ENCODE results near the gene CALR3.
A peak's percentile ranks its signal among the peaks of the same experiment; 100 is the strongest.
"Not testable (repeated sequence)": the region's sequence is repeated elsewhere in the genome, so short reads cannot be mapped to it uniquely, and the experiment has no call there.

Gene CALR3, protein sequence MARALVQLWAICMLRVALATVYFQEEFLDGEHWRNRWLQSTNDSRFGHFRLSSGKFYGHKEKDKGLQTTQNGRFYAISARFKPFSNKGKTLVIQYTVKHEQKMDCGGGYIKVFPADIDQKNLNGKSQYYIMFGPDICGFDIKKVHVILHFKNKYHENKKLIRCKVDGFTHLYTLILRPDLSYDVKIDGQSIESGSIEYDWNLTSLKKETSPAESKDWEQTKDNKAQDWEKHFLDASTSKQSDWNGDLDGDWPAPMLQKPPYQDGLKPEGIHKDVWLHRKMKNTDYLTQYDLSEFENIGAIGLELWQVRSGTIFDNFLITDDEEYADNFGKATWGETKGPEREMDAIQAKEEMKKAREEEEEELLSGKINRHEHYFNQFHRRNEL

DNA sequence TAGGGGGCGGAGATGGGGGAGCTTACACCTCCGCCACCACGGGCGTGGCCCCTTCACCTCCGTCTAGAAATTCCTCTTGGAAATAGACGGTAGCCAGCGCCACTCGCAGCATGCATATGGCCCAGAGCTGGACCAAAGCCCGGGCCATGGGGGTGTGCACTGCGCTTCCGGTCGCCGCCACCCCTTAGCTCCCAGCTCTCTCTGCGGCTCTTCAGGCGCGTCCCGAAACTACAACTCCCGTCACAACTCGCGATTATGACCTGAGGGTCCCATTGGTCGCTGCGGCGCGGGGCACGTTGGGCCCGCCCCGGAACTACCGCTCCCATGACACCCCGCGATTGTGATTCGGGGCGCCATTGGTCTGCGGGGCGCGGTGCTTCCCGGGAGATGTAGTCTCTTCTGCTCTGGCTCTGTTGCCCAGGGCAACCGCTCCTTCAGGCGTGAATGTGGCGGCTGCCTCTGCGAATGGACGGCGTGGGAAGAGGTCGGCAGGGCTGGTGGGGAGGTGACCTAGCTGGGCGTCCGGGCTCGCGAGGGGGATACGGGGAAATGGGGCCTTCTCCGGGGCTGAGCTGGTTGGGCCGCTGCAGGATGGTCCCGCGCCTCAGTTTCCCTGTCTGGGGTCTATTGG, at the start of gene CALR3, which contains the start of gene C19orf44:
Gene CALR3 (minus strand): TSS at position 186 of the 631 bp plus-strand sequence. CDS start 38 bp downstream, at position 148.
Gene C19orf44 (plus strand): TSS at position 413 of the 631 bp plus-strand sequence. CDS start 4,399 bp downstream, outside the sequence.
- DNase-seq (ENCODE audit: low read depth) = peak; percentile 94

DNA sequence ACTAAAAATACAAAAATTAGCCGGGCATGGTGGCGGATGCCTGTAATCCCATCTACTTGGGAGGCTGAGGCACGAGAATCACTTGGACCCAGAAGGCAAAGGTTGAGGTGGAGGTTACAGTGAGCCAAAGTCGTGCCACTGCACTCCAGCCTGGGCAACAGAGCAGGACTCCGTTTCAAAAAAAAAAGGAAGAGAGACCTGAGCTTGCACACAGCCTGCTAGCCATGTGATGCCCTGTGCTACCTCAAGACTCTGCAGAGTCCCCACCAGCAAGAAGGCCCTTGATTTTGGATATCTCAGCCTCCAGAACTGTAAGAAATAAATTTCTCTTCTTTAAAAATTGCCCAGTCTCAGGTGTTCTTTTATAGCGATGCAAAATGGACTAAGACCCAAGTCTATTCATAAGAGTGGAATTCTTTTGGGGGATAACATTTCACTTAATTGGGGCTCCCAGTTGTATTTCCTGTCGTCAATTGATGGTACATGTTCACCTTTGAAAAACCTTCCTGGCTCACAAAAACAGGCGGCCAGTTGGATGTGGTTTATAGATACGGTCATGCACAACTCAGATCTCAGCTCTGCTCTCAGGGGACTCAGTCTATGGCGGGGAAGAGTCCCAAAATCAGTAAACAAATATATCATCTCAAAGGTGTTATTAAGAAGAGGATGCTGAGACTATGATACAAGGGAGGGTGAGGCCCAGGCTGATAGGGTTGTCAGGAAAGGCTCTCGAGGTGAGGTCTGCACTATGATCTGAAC, 48.7 kb upstream of the CALR3 start:
- DNase-seq (ENCODE audit: low read depth) = no peak

DNA sequence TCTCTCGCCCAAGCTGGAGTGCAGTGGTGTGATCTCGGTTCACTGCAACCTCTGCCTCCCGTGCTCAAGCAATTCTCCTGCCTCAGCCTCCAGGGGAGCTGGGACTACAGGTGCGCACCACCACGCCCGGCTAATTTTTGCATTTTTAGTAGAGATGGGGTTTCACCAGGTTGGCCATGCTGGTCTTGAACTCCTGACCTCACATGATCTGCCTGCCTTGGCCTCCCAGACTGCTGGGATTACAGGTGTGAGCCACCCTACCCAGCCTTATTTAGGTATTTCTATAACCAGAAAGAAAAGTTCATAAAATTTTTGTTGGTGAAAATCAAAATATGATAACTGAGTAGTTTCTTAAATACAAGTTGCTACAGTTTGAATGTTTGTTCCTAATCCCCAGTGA, 47.8 kb upstream of the CALR3 start:
- not testable (repeated sequence) for DNase-seq (ENCODE audit: low read depth)

DNA sequence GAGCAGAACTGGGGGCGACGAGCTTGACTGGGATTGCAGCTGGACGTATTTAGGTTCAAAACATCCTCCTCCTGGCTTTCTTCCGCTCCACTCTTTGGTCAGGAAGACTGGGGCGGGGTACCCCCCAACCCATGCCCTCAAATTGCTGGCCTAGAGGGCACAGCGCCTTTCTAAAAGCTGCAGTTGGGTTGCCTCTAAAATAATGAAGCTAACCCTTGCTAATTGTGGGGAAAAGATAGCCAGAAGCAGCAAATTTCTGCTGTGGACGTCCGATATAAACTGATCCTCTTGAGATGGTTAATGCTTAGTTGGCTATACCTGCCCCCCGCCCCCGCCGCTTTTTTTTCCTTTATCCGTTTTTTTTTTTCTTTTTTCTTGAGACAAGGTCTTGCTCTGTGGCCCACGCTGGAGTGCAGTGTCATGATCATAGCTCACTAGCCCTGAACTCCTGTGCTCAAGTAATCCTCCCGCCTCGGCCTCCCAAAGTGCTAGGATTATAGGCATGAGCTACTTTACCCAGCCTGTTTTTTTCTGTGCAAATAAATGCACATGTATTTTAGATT, 47.0 kb upstream of the CALR3 start:
- DNase-seq (ENCODE audit: low read depth) = no peak

DNA sequence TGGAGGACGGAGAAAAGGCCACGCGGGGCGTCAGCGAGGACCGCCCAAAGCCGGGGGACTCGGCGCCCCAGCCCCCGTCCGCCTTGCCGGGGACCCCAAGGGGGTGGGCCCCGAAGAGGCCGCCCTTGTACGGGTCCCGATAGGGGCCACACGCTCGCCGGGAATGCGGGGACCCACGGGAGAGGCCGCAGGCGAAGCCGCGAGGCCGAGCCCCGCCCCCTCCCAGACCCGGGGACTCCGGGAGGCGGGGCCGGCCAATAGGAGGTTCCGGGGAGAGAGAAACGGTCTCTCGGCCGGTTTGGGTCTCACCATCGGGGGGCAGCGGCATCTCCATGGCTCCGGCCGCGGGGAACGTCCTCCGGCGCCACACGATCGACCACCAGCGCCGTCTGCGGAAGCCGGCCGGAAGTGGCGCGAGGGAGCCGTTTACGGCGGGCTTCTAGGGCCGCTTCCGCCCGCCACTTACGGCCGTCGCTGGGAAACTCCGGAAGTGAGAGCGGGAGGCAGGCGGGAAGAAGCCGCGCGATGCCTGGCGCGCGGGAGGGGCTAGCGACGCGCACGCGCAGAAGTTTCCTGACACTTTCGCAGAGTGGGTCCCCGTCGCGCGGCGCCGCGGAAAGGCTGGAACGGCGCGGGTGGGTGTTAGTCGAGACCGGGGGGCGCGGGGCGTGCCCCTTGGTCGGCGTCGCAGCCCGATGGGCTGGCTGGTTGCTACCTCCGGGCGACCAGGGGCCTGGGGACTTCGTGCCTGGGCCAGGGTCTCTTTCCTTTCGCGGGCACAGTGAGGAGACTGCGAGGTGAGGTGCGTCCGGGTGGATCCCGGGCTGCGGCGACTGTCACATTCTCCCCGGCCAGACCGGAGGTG, 46.3 kb upstream of the CALR3 start, which contains the start of gene CHERP:
Gene CHERP (minus strand): TSS at position 393 of the 865 bp plus-strand sequence. CDS start 59 bp downstream, at position 334.
- peak; percentile 94 for DNase-seq (ENCODE audit: low read depth)

DNA sequence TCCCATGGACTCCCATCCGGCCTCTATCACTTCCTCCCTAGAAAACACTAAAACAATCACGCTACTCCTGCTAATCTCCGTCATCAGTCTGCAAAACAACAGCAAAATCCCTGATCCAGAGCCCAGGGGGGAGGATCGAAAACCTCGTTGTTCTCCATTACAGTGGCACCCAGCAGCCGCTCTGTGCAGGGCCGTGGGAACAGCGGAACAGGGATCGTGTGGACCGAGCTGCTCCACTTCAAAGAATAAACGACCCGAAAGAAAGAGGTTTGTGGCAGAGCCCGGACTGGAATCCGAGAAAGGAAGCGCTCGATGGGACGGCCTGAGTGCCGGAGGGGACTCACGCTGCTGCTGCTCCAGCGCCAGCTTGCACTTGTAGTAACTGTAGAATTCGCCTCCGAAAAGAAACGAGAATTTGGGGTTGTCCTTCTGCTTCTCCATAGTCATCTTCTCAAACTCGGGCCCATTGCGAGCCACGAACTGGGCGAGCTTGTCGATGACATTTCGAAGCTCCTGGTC, 45.6 kb upstream of the CALR3 start:
- DNase-seq (ENCODE audit: low read depth) = no peak

DNA sequence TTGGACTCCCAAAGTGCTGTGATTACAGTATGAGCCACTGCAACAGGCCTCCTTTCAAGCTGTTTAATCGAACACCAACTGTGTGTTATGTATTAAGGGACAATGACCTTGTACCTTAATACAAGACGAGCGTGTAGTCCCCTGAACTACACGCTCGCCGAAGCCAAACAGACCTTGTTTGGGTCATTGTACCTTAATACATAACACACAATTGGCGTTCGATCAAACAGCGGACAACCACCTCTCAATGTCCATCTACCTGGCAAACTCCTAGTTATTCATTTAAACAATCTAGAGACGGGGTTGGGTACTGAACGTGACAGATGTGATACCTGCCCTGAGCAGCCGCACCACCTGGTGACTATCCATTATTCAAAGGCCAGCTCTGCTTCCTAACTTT, 45.0 kb upstream of the CALR3 start:
- no peak for DNase-seq (ENCODE audit: low read depth)

DNA sequence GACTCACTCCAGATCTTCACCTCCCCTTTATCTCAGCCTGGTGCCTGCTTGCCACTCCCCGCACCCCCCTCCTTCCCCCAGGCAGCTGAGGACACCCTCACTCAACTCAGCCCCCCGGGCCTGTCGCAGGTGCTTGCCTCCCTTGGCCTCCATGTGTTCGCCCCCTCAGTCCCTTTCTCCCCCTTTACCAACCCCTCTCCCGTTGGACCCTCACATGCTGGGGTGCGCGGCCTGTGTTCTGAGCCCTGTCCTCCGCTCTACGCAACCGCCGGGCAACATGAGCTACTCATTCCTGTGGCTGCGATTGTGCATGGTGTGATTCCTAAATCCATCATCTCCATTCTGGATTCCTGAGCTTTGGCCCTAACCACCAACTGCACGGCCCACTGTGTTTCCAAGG, 41.1 kb upstream of the CALR3 start:
- DNase-seq (ENCODE audit: low read depth) = no peak

DNA sequence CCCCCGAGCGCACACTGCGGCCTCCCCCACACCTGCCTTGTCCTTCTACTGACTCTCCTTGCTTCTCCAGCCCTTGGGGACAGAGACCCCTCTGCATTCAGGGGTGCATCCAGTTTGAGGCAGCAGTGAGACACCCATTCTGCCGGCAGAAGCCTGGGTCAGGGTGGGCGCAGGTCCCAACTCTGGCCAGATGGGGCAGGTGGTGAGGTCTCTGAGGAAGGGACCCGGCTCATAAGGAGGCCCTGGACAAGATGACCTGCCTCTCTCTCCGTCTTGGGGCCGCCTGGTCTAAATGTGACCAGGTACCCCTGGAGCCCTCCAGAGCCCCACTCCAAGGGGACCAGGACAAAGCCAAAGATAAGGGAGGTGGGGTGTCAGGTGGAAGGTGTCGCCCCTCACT, 40.2 kb upstream of the CALR3 start:
- DNase-seq (ENCODE audit: low read depth) = no peak

DNA sequence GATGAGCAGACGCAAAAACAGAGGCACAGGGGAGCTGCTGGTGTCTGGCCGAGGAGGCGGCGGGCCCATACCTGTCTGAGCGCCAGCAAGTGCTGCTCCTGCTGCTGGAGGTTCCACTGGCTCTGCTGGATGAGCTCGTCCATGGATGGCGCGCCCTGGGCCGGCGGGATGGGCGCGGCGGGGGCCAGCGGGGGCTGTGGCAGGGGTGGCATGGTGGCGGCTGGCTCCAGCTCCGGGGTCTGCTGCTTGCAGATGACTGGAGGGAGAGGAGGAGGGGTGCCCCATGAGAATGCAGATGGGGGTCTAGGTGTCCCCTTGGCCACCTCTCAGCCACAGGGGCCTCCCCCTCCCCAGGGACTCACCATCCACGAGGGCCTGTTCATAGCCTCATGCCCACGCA, 39.4 kb upstream of the CALR3 start:
- no peak for DNase-seq (ENCODE audit: low read depth)

DNA sequence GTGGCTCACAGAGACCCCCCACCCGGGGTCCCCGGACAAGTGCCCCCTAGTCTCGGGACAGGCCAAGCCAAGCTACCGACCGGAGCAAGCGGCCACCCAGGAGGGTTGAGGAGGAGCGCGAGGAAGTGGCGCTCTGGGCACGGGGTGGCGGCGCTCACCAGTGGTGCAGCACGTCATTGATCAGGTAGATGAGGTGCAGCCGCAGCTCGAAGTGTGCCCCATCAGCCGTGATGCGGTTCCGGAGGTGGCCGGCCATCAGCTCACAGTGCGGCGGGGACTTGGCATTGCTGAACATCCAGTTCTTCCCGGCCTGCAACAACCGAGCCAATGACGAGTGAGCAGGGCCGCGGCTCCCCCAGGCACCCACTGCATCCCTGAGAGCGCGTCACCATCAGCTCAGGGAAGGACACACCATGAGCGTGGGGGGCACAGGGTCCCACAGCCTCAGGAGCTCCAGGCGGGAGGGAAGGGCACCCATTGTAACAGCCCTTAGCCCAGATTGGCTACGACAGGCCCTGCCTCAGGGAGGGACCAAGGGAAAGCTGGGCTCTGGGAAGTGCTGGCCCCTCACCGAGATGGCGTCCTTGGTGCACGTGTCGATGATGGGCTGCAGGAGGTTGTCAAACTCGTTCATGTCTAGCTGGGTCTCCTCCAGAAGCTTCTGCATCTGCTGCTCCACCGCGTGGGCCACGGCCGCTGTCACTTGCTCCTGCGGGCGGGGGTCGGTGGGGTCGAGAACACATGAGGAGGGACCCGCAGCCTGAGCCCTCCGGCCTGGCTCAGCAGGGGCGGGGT, 36.7 kb upstream of the CALR3 start:
- DNase-seq (ENCODE audit: low read depth) = no peak

DNA sequence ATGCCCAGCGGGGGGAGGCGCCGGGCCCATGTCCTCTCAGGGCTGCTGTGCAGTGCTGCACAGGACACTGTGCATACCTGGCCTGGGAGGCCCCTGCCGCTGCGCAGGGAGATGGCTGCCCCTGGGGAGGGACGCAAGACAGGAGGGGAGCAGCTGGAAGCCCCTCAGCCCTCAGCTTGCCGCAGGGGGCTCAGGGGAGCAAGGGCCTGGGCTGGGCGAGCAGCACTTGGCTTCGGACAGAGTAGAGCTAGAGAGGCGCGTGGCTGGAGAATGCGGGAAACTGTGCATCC, 35.4 kb upstream of the CALR3 start:
- no peak for DNase-seq (ENCODE audit: low read depth)

DNA sequence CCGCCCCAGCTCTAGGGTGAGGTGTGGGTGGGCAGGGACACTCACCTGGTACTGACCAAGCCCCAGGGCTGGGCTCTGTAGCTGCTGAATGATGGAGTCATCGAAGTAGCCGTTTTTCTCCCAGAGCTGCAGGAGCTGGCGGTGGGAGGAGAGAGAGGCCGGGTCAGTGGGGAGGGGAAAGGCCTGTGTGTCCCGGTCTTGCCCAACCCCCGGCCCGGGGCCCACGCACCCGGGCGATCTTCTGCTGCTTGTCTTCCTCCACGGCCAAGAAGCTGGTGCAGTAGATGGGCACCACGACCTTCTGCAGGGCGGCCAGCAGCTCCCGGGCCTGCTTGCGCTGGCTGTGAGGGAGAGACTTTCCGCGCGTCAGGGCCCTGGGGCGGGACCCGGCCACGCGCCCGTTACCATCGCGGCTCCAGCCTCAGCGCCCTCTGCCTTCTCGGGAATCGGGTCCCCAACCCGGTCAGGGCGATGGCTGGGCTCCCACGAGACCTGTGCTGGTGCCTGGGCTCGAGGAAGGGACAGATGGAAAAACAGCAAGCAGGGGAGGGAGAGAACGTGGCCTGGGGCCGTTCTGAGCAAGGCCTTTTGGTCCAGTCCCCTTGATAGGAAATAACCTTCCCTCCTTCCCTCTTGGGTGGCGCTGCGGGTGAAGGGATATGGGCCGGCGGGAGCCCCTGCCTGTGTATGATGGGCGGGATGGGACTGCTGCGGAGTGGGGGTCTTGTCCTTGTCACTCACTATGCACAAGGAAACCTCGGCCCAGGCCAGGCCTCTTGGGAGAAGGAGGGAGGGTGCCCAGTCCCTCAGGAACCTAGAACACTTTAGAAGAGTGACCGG, 34.8 kb upstream of the CALR3 start:
- no peak for DNase-seq (ENCODE audit: low read depth)

DNA sequence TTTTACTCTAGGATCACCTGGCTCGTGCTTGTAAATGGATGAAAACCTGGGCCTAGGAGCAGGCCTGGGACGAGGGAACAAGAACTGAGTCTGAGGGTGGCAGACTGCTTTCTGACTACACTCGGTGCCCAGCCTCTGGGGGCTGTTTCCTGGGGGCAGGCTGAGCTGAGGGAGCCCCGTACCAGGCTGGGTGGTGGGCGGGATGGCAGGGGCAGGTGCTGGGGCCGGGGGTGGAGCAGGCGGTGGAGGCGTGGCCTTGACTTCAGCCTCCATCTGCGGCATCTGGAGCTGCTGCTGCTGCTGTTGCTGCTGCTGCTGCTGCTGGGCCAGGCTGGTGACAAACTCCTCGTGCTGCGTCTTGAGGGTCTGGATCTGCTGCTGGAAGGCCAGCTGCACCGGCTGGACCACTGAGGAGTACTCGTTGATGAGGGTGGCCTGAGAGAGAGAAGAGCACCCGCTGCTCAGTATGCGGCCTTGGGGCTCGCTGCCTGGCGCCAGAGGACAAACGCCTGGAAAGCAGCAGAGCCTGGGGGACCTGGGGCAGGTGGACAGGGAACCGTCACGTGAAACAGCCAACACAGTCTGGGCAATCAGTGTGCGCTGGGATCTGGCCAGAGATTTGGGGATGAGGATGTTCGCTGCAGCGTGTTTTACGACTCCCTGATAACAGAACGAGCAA, 33.6 kb upstream of the CALR3 start:
- no peak for DNase-seq (ENCODE audit: low read depth)

DNA sequence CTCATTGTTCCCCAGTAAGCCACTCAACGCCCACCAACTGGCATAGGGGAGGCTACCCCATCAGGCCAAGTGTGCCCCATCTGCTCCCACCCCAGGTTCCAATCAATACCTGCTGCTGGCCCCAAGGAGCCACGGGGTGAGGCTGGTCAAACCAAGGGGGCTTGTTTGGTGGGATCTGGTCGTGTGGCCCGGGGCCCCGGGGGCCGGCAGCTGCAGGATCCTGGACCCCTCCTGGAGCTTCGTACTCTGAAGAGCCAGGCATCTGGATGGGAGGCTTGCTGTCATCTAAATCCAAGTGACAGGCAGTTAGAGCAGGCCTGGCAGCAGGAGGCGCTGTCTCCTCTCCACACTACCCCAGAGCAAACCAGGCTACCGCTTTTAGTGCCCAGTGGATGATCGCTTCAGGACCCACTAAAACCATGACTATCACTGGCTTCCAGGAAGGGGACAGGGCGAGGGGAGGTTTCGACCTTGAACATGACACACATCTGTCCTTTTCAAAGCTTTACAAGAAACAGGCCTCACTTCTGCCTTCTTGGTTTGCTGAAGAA, 32.1 kb upstream of the CALR3 start:
- DNase-seq (ENCODE audit: low read depth) = peak; percentile 33

DNA sequence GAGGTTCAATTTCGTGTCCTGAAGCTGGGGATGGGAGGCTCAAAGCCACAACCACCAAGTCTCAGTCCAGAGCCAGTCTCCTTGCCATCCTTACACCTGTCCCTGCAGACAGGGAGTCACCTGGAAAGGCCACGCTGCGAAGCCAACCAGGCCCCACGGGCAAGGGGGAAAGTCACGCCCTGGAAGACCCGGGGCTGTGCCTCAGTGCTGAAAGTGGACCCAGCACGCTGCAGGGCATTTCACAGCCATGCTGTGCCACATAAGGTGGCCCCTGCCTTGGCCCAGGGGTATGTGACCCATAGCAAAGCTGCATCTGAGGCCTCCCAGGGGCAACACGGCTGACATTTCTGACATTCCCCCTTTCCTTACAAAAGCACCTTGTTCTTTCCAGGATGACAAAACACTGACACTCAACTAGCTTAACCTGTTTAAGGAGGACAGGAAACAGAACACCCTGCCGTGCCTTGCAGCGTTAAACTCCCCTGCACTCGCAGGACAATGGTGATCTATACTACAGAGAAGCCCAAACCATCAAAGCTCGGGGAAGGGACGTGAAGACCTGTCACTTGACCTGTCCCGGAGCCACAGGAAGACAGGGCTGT, 31.5 kb upstream of the CALR3 start:
- DNase-seq (ENCODE audit: low read depth) = no peak

DNA sequence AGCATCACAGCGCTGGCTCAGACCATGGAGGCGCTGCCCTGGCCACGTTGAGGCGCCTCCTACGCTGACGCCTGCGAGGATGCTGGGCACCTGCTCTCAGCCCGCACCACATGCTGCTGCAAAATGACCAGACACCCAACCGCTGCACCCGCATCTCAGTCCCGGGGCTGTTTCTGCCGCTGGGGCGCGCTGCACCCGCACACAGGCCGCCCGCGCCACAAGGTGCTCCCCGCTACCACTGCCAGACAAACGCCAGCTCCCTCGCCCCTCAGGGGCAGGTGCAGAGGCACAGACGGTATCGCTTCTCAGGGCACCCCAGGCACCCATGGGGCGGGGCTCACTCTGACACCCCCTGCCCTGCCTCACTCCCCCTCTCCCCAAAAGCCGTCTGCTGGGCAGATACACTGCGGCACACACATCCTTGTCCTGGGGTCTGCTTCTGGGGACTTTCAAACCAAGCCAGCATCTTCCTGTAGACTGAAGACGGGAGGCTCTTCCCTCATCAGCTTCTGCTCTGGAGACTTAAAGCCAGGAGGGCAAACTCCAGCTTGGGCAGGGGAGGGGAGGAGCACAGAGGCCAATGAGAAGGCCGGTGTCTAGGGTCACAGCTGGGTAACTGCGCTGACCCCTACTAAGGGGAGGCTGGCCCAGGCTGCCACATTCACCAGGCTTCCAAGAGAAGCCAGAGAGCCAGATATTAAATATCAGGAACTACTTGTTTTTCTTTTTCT, 29.9 kb upstream of the CALR3 start:
- DNase-seq (ENCODE audit: low read depth) = no peak

Measured in activated T-cell treated with anti-CD3 and anti-CD28 coated beads for 1 hour (primary cell).